NCI-H2196 treated with DMSO at 0.1 percent for 48 hours (cell line): ENCODE data around the gene ZBTB25.

Experiments used
- DNase-seq: peaks from one replicate; lab custom pipeline; 2025; ENCODE audit not compliant: unreplicated experiment; lab: John Stamatoyannopoulos, UW

The ZBTB25 gene, protein sequence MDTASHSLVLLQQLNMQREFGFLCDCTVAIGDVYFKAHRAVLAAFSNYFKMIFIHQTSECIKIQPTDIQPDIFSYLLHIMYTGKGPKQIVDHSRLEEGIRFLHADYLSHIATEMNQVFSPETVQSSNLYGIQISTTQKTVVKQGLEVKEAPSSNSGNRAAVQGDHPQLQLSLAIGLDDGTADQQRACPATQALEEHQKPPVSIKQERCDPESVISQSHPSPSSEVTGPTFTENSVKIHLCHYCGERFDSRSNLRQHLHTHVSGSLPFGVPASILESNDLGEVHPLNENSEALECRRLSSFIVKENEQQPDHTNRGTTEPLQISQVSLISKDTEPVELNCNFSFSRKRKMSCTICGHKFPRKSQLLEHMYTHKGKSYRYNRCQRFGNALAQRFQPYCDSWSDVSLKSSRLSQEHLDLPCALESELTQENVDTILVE

DNA sequence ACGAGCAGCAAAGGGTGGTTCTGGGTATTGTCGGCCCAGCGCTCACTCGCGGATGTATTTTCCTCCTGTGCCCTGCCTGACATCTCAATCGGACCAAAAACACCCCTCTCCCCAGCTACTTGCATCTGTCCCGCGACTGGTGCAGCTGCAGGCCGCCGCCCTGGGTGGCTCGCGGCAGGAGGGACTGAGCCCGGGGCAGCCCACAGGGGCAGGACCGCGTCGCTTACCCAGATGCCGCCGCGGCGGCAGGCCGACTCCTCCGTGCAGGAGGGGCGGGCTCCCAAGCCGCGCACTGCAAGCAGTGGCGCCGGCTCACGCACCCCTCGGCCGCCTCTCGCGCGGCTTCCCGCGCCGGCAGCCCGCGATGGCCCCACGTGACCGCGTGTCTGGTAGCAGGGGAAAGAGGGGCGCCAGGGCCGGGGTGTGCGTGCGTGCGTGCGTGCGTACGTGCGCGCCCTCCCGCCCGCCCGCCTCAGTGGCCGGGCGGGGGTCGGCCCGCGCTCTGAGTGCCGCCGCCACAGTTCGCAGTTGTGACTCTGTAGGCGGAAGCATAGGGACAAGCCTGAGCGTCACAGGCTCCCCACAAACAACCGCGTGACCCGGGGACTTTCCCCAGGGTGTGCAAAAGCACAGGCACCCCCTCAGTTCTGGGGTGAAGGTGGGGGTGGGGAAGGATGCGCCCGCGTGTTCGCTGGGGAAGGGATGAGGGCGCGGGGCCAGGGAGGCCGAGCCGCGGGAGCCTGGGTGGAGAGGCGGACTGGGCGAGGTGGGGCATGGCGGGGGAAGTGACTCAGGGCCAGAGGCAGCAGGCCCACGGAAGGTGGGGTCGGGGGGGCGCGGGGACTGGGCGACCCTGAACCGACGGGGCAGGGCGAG, at the start of gene ZBTB25:
Gene ZBTB25, minus strand, starts transcription at position 405 of the 876 bp plus-strand sequence. CDS start 13,305 bp downstream, outside the sequence.
- DNase-seq = peak; percentile 90

DNA sequence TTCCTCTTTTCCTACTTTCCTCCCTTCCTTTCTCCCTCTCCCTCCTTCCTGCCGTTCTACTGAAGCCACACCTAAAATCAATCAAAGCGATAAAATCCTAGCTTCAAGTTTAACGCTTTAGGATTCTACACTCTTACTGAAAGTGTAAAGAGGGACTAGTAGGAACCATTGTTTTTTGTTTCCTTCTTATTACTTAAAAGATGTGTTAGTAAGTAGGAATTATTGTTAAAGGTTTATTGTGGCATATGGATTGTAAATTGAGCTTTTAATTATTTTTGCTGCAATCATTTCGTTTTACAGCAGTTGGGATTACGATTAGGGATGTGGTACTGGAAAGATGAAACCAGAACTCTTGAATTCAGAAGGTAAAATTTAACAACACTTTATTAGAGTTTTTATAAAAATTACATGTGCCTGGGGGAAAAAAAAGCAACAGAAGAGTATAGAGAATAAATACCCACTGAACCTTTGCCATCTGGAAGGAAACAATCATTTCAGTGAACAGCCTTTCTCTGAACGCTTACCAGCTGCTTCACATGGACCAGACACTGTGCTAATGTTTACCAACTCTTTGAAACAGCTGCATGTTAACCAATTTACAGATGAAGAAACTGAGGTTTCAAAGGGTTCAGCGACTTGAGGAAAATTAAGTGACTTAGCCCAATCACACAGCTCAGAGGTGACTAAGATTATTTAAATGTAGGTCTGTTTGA, 47.1 kb upstream of the ZBTB25 start:
- no peak for DNase-seq

DNA sequence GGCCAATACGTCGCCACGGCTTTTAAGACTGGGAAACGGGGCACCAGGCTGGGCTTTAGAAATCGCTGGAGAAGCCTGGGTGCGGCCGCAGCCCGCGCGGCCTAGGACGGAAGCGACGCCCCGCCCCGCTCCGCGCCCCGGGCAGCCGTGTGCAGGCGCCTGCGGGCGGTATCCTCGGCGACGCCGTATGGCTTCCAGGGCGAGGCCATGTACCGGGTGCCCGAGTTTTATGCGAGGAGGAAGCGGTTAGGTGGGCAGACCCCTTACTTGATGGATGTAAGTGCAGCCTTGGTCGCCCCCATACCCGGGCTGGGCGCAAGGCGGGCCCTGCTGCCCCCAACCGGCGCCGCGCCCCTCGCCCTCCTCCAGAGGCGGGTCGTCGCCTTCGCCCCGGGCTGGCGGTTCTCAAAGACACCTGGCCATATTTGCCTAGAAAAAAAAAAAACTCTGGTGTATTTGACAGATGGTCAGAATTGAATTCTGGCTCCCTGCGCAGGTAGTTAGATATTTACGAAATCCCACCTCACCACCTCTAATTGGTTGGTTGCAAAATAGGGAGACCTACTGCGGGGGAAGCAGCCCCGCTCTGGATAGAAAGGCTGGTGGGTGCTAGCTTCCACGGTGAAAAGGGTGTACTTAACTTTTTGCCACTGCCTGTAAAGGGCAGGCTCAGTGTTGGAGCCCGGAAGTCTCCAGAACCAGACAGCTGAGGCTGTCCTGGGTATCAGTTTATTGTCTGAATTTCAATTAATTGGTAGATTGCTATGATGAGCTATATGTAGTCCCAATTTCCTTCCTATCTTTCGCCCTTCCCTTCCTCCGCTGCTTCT, 46.4 kb upstream of the ZBTB25 start, which contains the start of gene PPP1R36:
Gene PPP1R36, plus strand, starts transcription at position 171 of the 830 bp plus-strand sequence. Its CDS starts 37 bp downstream, at position 208.
- DNase-seq = no peak

DNA sequence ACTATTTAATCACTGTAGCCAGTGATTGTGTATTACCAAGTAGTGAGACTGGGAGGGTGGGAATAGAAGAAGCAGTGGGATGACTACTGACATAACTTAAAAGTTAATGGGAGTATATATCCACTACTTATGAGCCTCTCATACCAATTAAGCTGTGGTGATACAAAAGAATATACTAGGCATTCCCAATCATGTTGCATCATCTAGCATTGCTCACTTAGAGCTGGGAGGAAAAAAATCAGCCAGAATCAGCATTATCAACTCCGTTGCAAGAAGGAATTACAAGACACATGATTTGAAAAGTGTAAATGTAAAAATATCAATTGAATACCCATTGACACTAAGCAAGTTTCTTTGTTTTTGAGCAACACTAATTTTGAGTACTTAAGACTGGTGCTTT, 45.4 kb upstream of the ZBTB25 start:
- no peak for DNase-seq

DNA sequence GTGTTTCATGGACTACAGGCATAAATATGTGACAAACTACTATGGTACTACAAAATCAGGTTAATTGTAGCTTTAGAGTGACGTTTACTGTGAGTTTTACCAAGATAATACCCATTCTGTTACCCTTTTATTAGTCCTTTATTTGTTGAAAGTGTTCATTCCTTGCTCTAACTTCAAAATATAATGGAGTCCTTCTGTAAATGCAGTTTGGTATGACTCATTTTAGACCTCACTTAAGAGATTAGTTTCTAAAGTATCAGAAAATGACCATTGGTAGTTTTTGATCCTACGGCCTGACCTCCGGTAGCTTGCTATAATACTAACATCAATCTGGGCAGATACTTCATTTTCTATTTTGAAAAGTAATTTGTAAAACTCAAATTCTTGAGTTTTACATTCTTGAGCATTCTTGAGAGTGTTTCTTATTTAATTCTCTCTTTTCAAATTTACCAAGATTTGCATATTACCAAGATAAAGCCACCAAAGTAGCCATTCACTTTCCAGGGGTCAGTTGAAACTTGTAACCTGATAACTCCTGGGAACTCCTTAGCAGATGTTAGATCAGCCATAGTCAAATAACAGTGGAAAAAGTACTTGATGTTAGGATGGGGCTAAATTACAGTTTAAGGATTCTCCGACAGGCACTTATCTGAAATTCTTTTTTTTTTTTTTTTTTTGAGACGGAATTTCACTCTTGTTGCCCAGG, 41.1 kb upstream of the ZBTB25 start:
- DNase-seq = no peak

DNA sequence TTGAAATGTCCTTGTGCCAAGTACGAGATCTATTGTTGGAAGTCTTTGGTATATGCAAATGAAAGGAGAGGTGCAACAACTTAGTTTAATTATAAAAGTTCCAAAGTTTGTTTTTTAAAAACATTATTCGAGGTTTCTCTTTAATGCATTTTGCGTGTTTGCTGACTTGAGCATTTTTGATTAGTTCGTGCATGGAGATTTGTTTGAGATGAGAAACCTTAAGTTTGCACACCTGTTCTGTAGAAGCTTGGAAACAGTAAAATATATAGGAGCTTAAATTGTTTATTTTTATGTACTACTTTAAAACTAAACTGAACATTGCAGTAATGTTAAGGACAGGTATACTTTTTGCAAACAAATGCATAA, 39.2 kb upstream of the ZBTB25 start:
- DNase-seq = no peak

DNA sequence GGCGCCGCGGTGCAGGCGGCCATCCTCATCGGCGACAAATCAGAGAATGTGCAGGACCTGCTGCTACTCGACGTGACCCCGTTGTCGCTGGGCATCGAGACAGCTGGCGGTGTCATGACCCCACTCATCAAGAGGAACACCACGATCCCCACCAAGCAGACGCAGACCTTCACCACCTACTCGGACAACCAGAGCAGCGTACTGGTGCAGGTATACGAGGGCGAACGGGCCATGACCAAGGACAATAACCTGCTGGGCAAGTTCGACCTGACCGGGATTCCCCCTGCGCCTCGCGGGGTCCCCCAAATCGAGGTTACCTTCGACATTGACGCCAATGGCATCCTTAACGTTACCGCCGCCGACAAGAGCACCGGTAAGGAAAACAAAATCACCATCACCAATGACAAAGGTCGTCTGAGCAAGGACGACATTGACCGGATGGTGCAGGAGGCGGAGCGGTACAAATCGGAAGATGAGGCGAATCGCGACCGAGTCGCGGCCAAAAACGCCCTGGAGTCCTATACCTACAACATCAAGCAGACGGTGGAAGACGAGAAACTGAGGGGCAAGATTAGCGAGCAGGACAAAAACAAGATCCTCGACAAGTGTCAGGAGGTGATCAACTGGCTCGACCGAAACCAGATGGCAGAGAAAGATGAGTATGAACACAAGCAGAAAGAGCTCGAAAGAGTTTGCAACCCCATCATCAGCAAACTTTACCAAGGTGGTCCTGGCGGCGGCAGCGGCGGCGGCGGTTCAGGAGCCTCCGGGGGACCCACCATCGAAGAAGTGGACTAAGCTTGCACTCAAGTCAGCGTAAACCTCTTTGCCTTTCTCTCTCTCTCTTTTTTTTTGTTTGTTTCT, 38.6 kb upstream of the ZBTB25 start:
- no peak for DNase-seq

DNA sequence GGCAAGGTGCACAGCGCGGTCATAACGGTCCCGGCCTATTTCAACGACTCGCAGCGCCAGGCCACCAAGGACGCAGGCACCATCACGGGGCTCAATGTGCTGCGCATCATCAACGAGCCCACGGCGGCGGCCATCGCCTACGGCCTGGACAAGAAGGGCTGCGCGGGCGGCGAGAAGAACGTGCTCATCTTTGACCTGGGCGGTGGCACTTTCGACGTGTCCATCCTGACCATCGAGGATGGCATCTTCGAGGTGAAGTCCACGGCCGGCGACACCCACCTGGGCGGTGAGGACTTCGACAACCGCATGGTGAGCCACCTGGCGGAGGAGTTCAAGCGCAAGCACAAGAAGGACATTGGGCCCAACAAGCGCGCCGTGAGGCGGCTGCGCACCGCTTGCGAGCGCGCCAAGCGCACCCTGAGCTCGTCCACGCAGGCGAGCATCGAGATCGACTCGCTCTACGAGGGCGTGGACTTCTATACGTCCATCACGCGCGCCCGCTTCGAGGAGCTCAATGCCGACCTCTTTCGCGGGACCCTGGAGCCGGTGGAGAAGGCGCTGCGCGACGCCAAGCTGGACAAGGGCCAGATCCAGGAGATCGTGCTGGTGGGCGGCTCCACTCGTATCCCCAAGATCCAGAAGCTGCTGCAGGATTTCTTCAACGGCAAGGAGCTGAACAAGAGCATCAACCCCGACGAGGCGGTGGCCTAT, 37.8 kb upstream of the ZBTB25 start:
- DNase-seq = no peak

DNA sequence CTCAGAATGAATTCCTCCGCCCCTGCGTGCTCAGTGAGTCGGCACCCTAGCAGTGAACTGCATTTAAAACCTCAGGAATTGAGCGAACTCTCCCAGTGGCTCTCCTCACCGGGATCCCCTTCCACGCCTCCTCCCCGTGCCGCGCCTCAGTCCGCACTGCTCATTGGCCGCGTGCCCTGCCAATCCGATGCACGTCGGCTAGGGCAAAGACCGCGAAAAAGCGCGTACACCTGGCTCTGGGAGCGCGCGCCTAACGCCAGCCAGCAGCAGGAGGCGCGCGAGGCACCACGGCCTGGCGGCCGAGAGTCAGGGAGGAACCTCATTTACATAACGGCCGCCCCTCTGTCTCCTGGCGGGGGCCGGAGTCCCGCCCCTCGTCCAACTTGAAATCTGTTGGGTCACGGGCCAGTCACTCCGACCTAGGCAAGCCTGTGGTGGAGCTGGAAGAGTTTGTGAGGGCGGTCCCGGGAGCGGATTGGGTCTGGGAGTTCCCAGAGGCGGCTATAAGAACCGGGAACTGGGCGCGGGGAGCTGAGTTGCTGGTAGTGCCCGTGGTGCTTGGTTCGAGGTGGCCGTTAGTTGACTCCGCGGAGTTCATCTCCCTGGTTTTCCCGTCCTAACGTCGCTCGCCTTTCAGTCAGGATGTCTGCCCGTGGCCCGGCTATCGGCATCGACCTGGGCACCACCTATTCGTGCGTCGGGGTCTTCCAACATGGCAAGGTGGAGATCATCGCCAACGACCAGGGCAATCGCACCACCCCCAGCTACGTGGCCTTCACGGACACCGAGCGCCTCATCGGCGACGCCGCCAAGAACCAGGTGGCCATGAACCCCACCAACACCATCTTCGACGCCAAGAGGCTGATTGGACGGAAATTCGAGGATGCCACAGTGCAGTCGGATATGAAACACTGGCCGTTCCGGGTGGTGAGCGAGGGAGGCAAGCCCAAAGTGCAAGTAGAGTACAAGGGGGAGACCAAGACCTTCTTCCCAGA, 36.9 kb upstream of the ZBTB25 start, which contains the start of gene HSPA2:
Gene HSPA2, plus strand, starts transcription at position 534 of the 995 bp plus-strand sequence. Its CDS starts 109 bp downstream, at position 643.
- peak; percentile 94 for DNase-seq

DNA sequence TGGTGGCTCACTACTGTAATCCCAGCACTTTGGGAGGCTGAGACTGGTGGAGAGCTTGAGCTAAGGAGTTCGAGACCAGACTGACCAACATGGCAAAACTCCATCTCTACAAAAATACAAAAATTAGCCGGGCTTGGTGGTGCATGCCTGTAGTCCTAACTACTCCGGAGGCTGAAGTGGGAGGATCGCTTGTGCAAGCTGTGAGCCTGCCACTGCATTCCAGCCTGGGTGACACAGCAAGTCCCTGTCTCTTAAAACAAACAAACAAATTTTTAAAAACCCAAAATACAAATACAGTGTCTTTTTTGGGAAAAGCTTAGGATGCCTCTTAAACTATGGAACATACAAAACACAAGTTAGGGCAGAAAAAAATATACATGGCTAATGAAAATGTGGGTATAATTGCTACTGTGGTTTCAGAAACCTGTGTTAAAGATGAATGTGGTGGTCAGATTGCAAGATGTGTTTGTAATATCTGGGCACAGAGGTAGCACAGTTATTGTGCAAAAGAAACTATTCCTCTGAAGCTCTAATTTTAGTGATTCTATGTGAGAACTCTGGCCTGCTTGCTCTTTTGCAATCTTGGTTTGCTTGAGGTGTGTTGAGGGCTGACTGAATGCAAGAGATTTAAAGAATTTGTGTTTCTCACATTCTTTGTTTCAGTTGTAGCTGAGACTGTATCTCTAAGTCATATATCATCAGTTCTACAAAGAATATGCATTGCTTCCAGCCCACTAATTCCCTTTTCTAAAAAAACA, 33.0 kb upstream of the ZBTB25 start:
- no peak for DNase-seq

DNA sequence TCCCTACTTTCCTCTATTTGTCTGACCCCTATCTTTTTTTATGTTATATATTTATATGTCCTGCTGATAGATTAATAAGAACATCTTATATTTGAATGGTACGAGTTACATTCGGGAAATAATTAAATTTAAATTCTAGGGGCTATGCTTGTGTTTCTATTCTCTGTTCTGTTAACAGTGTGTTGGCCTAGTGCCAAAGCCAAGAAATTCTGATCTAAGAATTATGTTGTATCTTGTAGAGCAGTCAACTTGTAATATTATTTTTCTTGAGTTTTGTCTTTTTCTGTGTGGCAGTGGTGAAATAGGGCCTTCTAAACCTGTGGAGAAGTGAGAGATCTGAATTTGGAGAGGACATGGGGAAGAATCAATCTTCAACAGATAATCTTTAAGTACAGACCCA, 27.9 kb upstream of the ZBTB25 start:
- DNase-seq = no peak

DNA sequence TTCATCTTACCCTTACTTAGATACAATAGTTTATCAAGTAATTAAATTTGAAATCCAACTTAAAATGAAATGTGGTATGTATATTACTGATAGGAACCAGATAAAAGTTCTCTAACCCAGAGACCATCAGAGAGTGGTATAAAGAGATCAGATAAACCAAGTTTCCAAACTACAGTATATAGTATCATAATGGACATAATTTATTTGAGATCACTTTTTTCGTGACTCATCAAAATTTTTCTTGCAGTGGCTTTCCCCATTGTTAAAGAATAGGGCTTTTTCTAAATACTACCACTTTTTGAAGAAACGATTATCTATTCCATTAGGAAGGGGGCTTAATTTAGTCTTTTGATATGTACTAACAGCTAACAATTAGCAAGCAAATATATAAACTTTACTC, 21.7 kb upstream of the ZBTB25 start:
- no peak for DNase-seq

DNA sequence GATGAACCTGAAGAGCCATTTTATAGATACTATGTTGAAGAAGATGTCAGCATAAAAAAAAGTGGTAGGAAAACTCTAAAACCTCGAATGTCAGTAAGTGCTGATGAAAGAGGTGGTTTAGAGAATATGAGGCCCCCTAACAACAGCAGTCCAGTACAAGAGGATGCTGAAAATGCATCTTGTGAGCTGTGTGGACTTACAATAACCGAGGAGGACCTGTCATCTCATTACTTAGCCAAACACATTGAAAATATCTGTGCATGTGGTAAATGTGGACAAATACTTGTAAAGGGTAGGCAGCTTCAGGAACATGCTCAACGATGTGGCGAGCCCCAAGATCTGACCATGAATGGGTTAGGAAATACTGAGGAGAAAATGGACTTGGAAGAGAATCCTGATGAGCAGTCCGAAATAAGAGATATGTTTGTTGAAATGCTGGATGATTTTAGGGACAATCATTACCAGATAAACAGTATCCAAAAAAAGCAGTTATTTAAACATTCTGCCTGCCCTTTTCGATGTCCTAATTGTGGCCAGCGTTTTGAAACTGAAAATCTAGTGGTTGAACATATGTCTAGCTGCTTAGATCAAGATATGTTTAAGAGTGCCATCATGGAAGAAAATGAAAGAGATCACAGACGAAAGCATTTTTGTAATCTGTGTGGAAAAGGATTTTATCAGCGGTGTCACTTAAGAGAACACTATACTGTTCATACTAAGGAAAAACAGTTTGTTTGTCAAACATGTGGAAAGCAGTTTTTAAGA, 19.1 kb upstream of the ZBTB25 start:
- no peak for DNase-seq

DNA sequence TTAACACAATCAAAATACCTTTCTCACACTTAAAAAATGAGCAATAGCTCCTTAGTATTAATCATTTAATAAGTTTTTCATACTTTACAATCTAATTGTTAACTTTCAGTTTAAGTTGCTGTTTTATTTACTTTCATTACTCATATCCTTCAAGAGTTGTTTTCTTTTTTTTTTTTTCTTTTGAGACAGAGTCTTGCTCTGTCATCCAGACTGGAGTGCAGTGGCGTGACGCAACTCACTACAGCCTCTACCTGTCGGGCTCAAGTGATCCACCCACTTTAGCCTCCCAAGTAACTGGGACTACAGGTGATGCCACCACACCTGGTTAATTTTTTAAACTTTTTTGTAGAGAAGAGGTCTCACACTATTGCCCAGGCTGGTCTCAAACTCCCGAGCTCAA, 17.1 kb upstream of the ZBTB25 start:
- no peak for DNase-seq

DNA sequence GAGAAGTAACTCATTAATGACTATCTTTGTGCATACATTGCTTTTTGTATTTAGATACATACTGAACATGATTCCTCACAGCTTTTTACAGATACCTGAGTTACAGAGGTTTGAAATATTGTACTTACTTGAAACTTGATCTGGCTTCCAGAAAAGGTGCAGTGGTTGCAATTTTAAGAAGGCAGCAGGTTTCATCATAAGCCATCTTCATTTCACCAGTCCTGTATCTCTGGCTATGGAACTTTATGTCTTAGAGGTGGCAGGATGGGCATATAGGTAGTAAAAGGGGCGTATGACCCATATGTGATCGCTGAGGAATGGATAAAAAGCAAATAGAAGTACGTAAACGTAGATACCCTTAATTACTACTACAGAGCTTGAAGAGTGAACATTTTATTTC, 14.6 kb upstream of the ZBTB25 start:
- no peak for DNase-seq
